ENCODE measurements around the gene GMEB2.

The GMEB2 gene

GRCh38 chr20:63590218-63591146 lies 36.4 kb downstream of the GMEB2 start:
- DNase-seq = no peak

GRCh38 chr20:63589261-63590217 lies 37.4 kb downstream of the GMEB2 start:
- no peak for DNase-seq

- DNase-seq = no peak
These were observed 38.3 kb downstream of the GMEB2 start for GRCh38 chr20:63588641-63589041.

DNA sequence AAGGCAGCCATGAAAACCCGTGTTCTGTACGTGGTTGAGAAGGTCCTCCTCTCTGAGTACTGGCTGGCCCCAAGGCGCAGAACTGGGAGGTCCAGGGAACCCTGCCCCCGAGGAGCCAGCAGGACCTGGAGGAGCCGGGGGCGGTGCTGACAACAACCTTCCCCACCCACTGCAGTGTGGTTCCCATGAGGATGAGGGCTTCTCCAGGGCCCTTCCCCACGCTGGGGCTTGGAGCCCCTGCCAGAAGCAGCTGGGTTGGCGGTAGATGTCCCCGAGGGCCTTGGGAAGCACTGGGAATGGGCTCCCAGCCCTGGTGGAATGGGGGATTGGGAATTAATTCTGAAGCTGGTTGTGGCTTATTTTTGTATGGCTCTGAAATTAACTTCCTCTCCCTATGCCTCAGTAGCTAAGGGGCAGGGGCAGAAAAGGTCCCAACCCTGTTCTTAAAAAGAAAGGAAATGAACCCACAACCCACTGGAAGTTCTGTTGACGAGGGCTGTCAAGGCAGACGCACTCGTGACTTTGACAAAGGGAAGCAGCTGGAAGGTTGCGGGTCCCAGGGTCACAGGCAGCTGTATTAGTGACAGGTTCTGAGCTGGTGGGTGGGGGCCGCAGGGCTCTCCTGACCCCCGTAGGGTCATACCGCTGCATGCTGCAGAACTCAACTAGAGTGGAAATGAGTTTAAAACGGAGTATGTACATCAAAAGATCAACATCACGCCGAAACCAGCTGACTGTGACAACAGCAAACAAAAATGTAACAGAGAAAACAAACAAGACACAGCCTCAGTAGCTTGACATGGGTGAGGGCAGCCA lies 38.9 kb downstream of the GMEB2 start:
- DNase-seq = no peak

DNA sequence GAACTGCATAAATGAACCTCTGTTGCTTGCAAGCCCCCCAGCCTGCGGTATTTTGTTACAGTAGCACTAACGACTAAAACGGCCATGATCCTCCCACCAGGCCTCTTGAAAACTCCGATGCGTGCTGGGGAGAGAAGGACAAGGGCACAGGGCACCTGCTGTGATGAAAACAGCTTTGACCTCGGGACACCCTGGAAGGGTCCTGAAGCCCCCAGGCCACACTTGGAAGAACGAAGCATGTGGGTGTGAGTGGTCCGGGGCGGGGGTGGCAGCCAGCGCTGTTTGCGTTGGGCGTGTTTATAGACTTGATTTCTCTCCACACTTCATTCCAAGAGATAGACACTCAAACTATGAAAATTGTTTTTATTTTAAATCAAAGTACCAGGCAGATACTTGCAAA lies 39.6 kb downstream of the GMEB2 start:
- DNase-seq = no peak

- no peak for DNase-seq
These were observed 40.1 kb downstream of the GMEB2 start for GRCh38 chr20:63586797-63587196.

DNA sequence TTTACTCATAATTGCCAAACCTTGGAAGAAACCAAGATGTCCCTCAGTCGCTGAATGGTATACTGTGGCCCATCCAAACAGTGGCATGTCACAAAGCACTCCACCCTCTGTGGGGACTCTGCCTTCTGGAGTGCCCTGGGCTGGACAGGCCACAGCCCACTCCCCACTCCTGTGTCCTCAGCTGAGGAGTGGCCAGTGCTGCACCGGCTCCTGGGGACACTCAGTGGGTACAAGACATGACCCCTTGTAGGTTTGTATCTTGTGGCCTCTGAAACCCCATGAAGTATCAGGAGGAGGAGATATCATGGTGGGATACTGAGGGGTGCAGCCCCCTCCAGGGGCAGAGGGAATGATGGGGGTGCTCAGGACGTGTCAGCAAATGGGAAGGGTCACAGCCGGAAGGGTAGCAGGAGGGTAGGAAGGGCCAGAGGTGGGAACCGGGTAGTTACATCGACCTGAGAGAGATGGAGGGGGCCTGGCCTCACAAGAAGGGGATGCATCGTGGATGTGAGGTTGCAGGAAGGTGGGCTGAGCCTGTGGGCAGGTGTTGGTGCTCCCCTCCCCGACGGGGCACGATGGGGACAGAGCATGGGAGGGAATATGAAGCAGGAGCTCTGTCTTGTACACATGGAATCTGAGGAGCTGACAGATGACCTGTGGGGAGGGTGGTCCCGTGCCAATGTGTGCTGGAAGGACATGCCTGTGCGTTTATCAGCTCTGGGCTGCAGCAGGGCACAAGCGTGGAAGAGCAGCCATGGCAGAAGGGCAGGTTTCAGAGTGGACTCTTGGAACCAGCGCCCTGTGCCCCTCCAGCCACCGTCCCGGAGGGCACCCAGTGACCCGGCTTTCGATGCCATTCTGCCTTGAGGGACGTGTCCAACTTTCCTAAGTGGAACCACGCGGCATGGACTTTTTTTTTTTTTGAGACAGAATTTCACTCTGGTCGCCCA lies 41.0 kb downstream of the GMEB2 start:
- no peak for DNase-seq

DNA sequence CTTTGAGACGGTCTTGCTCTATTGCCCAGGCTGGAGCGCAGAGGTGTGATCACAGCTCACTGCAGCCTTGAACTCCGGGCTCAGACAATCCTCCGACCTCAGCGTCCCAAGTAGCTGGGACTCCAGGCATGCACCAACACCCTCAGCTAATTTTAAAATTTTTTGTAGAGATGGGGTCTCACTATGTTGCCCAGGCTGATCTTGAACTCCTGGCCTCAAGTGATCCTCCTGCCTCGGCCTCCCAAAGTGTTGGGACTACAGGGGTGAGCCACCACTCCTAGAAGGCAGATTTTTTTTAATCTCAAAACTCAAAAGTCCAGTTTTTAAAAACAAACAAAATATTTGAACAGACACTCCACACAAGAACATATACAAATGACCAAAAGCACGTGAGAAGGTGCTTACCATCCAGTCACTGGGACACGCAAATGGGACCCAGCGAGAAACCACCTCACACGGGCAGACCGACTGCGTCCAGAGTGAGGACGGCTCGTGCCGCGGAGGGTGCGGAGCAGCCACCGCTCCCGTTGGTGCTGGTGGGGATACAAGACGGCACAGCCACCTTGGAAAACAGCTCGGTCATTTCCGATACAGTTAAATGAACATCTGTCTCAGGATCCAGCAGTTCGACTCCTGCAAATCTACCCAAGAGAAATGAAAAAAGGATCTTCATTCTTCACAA lies 44.4 kb downstream of the GMEB2 start:
- no peak for DNase-seq

DNA sequence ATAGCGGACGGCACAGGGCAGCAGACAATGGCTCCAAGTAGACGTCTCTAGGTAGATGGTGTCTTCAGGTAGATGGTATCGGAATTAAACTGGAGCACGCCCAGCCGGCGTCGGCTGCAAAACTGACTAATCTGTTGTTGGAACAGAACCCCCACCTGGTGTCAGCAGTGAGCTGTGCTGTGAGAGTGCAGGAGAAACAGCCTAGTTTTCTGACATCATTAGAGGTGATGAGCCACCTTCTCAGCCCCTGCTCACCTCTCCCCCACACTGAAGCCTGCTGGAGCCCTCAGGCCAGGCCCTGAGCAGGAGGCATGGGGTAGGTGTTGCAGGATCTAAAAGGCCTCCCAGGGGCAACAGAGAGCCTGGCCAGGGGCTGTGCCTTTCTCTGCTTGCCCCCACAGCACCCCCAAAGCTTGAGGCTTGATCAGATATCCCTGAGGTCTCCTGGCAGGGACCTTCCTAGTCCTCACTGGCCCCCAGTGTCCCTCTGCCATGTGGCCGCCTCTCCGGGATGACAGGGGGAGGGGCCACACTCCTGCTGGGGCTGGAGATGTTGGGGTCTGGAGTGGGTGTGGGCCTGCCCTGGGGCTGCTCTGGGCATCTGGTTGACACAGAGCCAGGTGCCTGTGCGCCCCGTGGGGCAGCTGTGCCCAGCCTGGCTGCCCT lies 46.0 kb downstream of the GMEB2 start:
- peak in 31 of 56 donors; percentile 4 to 76 (median 28) for DNase-seq

- no peak for DNase-seq
These were observed 47.7 kb downstream of the GMEB2 start for GRCh38 chr20:63579017-63579694.

GRCh38 chr20:63578224-63579016 lies 48.5 kb downstream of the GMEB2 start:
- no peak for DNase-seq

- DNase-seq = peak in 30 of 56 donors; percentile 4 to 74 (median 30)
These were observed 49.5 kb downstream of the GMEB2 start for GRCh38 chr20:63577317-63577894.

DNA sequence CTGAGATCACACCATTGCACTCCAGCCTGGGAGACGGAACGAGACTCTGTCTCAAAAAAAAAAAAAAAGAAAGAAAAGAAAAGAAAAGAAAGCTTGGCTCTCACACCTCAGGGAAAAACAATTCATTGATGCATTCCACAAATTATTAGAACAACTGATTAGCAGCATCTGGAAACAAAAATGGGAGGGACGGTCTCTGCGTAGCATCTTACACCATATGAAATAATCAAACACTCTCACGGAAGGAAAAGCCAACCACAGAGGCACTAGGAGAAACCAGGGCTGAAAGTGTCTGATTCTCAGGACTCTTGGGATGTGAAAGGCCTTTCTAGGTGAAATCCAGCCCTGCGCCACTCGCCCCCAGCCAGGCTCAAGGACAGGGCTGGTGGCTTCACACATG lies 50.6 kb downstream of the GMEB2 start:
- no peak for DNase-seq

DNA sequence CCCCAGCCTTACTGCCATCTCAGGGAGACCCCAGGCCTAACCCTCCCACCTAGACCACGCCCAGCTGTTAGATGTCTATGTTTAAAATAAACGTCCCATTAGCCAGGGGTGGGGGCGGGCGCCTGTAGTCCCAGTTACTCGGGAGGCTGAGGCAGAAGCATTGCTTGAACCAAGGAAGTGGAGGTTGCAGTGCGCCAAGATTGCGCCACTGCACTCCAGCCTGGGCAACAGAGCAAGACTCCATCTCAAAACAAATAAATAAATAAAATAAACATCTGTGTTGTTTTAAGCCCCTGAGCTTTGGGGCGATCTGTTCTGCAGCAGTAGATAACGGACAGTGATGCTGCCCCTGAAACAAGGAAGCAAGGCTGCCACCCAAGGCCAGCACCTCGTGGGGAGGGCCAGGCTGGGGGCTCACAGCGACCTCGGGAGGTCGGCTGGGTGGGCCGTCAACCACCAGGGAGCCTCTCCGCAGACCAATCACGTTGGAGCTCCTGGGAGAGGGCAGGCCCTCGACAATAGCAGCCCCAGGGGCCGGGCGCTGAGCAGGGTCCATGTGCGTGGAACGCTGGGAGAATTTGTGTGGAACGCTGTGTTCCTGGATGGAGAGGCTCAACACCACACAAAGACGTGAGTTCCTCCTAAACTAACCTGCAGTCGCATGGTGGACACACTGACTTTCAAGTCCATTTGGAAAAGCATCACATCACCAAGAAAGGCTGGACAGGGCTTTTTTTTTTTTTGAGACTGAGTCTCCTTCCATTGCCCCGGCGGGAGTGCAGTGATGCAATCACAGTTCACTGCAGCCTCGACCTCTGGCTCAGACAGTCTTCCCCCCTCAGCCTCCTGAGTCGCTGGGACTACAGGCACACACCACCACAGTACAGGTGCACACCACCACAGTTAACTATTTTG lies 51.8 kb downstream of the GMEB2 start:
- DNase-seq = no peak

DNA sequence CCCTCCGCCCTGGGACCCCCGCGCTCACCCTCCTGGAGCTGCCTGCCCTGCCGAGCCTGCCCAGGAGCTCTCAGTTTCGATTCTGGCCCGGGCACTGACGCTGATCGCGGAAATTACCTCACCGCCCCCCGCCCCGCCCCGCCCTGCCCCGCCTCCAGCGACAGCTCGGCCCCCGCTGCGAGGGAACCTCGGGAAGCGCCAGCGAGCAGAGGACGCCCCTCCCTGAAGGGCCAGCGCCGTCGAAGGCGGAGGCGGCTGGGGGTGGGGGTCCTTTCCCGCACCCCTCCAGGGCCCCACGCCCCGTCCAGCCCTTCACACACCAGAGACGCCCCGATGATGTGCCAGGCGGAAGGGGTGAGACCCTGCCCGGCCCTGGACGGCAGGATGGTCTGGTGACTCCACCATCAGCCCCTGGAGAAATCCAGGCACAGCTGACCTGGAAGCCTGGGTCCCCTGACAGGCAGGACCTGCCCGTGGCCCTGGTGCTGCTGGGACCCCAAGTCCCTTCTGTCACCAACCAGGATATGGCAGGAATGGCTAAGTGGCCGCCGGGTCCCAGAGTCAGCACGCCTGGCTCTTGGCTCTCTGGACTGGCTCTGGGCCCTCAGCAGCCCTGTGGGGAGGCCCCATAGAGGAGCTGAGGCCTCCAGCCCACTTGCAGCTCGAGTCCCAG lies 52.6 kb downstream of the GMEB2 start, which contains the start of gene HELZ2:
Gene HELZ2 (minus strand): TSS at position 84 of the 673 bp plus-strand sequence. CDS start 1,854 bp downstream, outside the sequence.
- peak in 30 of 56 donors; percentile 3 to 63 (median 25) for DNase-seq

Measured in nucleus accumbens (tissue), 56 donors.